Activated CD8-positive, alpha-beta memory T cell treated with anti-CD3 and anti-CD28 coated beads, Interleukin-2, amount 10 ng/mL, durations not matched to agents 7 days and 5 days (primary cell): Measurements from ENCODE around the gene METTL24. TPM values are rescaled to one million over a fixed set of nuclear protein-coding genes. Genes with fewer than 3 reads are reported as not detected.

Source experiments
- ATAC-seq: fragments of 150-1000 bp; cut with Tn5 transposase; one replicate; pipeline ENCODE4 v1.10.0; 2021; ENCODE audit warnings: moderate library complexity
- CTCF ChIA-PET: fragments of 350-600 bp; sonication (Branson Sonifier 250); formaldehyde crosslinking; loops from one replicate; lab custom pipeline; 2021; ENCODE audit warnings: antibody characterized with exemption; lab: Charles Lee
- DNase-seq: peaks from one replicate; pipeline ENCODE4 v3.0.0-alpha.2; 2020
- H3K27ac Mint-ChIP-seq: one replicate; pipeline ENCODE4 v1.8.0; 2021; ENCODE audit warnings: mild to moderate bottlenecking, mixed read lengths
- H3K27me3 Mint-ChIP-seq: one replicate; pipeline ENCODE4 v1.8.0; 2021; ENCODE audit warnings: mixed read lengths
- H3K36me3 Mint-ChIP-seq: one replicate; pipeline ENCODE4 v1.8.0; 2021; ENCODE audit warnings: mild to moderate bottlenecking, mixed read lengths
- H3K4me1 Mint-ChIP-seq: one replicate; pipeline ENCODE4 v1.8.0; 2021; ENCODE audit warnings: mixed read lengths
- H3K4me3 Mint-ChIP-seq: one replicate; pipeline ENCODE4 v1.8.0; 2021; ENCODE audit warnings: mild to moderate bottlenecking, moderate library complexity, mixed read lengths
- H3K9me3 Mint-ChIP-seq: one replicate; pipeline ENCODE4 v1.8.0; 2022; ENCODE audit warnings: low read depth, mixed read lengths
- total RNA-seq, 2 experiments: library from RNA; stranded (reverse); gene quantifications; one replicate each; pipeline ENCODE4 v1.2.3, GENCODE V29; 2021

METTL24 gene
- total RNA-seq, 2 experiments from 2014 or later: not detected

GRCh38 chr6:110196874-110197273 is 161.3 kb downstream of the METTL24 start:
- Mint-ChIP-seq H3K36me3 (peaks cover 10% of the 10 kb centered on the region), H3K27me3 (no peaks in the 10 kb centered on the region), H3K4me3 (no peak overlapping the region), H3K4me1 (no peaks in the 10 kb centered on the region), H3K27ac (no peak overlapping the region), H3K9me3 (no peaks in the 10 kb centered on the region)
- no peak for ATAC-seq
- no peak for DNase-seq
- CTCF ChIA-PET: interaction anchor here (1.4 kb wide), 1 partner anchor 17 kb away, joined by 4 read pairs; the partner anchor contains the start of gene CDC40

GRCh38 chr6:110195639-110196038 is 162.5 kb downstream of the METTL24 start:
- no peaks in the 10 kb centered on the region for H3K4me1 Mint-ChIP-seq
- H3K27ac Mint-ChIP-seq: no peak overlapping the region
- no peaks in the 10 kb centered on the region for H3K9me3 Mint-ChIP-seq
- no peak overlapping the region for H3K4me3 Mint-ChIP-seq
- DNase-seq (no peak), ATAC-seq (no peak)
- CTCF ChIA-PET: no interaction called here
- H3K27me3 Mint-ChIP-seq: no peaks in the 10 kb centered on the region
- peaks cover 10% of the 10 kb centered on the region for H3K36me3 Mint-ChIP-seq

Other genes starting within 250 kb of the METTL24 start
- 1 to 10 TPM in 1 of 2 experiments, under 1 TPM in 1; 0.47 to 1.5 TPM for gene WASF1, start 178.7 kb downstream of the METTL24 start, total RNA-seq
- gene CDC40, start 177.9 kb downstream of the METTL24 start, total RNA-seq: 10 to 100 TPM; 26.3 to 27.9 TPM
- not detected for gene DDO, start 57.2 kb upstream of the METTL24 start, total RNA-seq
- gene SLC22A16, start 118.3 kb upstream of the METTL24 start, total RNA-seq: not detected